Uterus (tissue), 2 donors: ENCODE results near the gene FIBCD1.

ENCODE experiments used
- CTCF ChIP-seq, 4 experiments: fragments of 200-600 bp in 2 of 4; fragments of 450-650 bp in 2 of 4; sonication (generic) in 2 of 4; IDR thresholded peaks; one replicate each; pipeline ENCODE4 v1.5.1; 2016 to 2019; ENCODE audit warnings: antibody characterized with exemption in 4 of 4, mild to moderate bottlenecking in 2 of 4, moderate library complexity in 1 of 4
- POLR2A ChIP-seq, 2 donors: fragments of 450-650 bp; IDR thresholded peaks; one replicate each; pipeline ENCODE4 v1.6.1; 2016; ENCODE audit warnings: antibody characterized with exemption in 2 of 2, mild to moderate bottlenecking in 1 of 2, moderate library complexity in 1 of 2

GRCh38 chr9:130879863-130880411 lies 59.1 kb downstream of the FIBCD1 start:
- TF ChIP-seq CTCF (IDR thresholded peaks at IDR 0.05) = no peak
- TF ChIP-seq POLR2A (IDR thresholded peaks at IDR 0.05) = no peak
